Measurements from ENCODE around the gene FOXF1.
A peak's percentile ranks its signal among the peaks of the same experiment; 100 is the strongest.

- peak in 1 of 2 donors; percentile 85 for TF ChIP-seq POLR2A (IDR thresholded peaks at IDR 0.05)
- TF ChIP-seq, protein P1, sequence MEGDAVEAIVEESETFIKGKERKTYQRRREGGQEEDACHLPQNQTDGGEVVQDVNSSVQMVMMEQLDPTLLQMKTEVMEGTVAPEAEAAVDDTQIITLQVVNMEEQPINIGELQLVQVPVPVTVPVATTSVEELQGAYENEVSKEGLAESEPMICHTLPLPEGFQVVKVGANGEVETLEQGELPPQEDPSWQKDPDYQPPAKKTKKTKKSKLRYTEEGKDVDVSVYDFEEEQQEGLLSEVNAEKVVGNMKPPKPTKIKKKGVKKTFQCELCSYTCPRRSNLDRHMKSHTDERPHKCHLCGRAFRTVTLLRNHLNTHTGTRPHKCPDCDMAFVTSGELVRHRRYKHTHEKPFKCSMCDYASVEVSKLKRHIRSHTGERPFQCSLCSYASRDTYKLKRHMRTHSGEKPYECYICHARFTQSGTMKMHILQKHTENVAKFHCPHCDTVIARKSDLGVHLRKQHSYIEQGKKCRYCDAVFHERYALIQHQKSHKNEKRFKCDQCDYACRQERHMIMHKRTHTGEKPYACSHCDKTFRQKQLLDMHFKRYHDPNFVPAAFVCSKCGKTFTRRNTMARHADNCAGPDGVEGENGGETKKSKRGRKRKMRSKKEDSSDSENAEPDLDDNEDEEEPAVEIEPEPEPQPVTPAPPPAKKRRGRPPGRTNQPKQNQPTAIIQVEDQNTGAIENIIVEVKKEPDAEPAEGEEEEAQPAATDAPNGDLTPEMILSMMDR (IDR thresholded peaks at IDR 0.05): no peak
Observed at GRCh38 chr16:86554917-86555703, 44.8 kb downstream of the FOXF1 start, which contains the start of gene MTHFSD.

Measured in heart left ventricle (tissue), 13 donors.